GM21390 (cell line): Measurements from ENCODE around the gene PITPNM3.

Experiments used
- ATAC-seq: cut with Tn5 transposase; IDR thresholded peaks from one replicate; pipeline ENCODE4 v1.9.1; 2021; ENCODE audit not compliant: unreplicated experiment

Gene PITPNM3

DNA sequence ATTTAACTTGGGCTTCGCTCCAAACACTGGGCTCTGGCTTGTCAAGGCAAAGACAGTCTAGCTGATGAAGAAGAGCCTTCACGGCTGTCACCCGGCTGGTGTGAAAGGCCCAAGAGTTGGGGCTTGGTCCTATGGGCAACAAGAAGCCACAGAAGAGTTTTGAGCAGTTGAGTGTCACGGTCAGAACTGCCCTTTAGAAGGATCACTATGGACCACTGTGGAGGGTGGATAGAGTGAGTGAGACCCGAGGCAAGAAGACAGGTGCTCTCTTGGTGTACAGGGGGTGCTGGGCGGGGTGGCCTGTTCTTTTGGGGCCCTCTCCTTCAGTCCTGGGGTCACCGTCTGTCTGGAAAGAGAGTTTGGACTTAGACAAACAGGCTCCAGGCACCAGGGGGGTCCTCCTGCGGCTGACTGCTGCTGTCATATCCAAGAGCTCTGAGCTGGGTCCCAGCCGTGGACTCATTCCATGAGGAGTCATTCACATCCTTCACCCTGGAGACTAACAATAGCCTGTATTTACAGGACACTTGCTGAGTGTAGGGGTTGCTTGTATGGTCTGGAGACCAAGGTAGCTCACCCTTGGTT lies 109.7 kb downstream of the PITPNM3 start:
- ATAC-seq, result no peak

DNA sequence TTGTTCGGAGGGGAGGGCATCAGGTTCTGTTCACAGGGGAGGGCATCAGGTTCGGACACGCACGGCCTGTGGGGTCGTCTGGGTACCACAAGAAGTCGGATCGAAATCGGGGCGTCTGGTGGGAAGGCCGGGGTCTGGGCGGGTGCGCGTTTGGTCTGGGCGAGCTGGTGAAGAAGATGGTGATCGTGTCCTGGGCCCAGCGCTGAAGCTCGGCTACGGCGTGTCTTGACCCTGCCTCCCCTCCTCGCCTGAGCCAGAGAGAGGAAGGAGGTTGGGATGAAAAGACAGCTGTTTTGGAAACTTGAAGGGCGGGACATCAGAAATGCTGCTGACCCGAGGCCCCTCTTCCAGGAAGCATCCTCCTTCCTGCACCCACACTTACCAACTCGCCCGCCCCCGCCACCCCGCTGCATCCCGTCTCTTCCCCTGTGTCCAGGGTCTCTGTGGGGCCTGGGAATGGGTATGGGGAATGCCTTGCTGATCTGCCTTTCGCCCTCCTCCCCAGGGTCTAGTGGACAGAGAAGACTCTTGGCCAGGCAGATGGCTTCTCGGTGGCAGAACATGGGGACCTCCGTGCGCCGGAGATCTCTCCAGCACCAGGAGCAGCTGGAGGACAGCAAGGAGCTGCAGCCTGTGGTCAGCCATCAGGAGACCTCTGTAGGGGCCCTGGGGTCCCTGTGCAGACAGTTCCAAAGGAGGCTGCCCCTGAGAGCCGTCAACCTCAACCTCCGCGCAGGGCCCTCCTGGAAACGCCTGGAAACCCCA lies 111.6 kb downstream of the PITPNM3 start:
- no peak for ATAC-seq

DNA sequence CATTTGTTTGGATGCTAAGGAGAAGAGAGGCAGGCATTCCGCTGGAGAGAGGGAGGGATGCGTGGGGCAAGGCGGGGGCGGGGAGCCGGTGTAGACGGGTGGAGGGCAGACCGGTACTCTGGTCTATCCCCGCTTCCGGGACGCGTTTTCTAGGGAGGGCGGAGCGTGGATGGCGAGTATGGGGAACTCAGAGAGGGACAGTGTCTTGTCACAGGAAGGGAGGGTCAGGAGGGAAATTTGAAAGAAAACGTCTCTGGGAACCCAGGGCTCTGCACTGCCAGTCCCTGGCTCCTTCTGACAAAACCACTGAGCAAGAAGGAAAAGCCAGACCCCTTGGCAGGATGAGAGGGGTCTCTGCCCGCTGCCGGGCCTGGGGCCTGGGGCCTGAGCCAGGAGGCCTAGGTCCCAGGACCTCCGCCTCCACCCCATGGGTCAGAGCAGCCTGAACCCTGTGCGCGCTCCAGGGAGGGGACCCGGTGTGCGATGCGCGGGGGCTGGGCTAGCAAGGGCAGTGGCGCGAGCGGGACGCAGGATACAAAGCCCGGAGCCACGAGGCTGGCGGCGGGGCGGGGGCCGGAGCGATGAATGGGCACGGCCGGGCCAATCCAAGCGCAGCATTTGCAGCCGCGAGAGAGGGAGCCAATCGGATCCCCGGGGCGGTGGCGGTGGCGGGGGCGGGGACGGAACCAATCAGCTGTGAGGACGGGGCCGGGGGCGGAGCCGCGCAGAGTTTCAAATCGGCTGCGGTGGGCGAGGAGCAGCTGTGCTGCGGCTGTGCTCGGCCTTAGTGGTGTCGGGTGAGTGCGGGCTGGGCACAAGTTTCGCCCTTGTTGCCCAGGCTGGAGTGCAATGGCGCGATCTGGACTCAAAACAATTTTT lies 112.4 kb downstream of the PITPNM3 start, which contains the start of gene PIMREG:
Gene PIMREG, plus strand, starts transcription at position 764 of the 879 bp plus-strand sequence. CDS start 656 bp downstream, outside the sequence.
- peak; percentile 87 for ATAC-seq

DNA sequence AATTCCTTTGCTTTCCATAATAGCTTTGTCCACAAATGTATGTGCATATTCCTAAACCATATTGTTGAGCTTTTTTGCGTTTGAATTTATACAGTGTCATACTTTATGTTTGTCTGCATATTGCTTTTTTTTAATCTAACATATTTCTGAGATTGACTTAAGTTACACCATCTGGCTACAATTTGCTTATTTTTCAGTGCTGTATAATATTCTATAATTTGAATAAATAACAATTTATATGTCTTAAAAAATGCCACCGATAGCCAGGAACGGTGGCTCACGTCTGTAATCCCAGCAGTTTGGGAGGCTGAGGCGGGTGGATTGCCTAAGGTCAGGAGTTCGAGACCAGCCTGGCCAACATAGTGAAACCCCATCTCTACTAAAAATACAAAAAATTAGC lies 113.6 kb downstream of the PITPNM3 start:
- no peak for ATAC-seq

DNA sequence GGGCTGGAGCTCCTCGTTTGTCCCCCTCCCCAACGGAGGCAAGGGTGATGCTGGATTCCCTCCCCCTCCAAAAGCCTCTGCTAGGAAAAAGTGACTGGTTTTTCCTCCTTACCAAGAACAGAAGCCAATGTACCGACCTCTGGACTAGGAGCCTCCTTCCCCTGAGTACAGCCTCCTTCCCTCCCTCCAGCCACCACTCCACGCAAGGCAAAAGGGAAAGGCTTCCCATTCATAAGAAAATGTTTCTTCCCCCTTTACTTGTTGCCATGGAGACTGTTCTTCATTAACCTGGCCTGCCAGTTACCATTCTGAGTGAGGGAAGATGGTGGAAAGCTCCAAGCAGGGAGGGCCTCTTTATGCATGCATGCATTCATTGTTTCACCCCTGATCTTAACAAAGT lies 116.4 kb downstream of the PITPNM3 start:
- ATAC-seq, result no peak

DNA sequence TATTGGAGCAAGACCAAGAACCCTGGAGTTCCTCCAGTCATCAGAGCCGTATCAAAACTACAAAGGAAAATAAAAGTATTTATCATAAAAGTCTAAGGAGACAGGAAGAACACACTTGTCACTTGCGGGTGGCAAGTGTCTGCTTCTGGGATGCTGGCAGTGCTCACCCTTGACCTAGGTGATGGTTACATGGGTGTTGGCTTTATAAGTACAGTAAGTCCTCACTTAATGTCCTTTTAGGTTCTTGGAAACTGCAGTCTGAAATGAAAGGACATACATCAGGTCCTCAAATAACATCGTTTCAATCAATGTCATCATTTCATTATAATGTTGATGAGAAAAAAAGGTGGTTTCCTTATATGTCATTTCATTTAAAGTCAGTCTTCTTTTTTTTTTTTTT lies 118.4 kb downstream of the PITPNM3 start:
- ATAC-seq, result no peak

DNA sequence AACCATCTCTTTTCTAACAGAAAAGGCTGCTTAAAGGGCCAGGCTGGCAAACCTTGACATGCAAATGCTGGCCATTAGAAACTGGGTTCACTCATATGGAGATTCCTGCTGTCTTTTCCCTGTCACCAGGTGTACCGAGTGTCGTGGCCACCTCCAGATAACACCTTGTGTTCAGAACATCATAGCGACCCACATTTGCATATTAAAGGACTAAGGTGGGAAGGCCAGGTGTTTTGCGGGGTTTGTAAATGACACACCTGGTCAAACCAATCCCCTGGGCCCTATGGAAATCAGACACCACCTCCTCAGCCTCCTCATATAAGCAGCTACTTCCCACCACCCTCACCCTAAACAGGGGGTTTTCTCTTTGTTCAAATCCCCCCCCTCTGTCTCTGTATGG lies 118.9 kb downstream of the PITPNM3 start:
- no peak for ATAC-seq

DNA sequence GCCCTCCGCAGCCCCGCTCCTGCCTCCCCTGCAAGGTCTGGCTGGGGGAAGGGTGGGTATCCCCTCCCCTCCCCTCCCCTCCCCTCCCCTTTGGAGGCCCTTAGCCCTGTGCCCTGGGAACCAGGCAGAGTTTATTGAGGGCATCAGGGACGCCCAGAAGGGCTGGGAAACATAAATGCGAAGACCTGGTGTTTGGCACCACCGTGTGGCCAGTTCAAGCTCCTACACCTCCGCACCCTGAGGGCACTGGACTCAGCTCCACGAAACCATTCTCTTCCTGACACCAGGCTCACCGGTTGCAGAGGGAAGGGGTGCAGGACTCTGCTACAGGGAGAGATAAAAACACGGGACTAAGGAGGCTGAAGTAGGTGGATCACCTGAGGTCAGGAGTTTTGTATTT lies 120.4 kb downstream of the PITPNM3 start:
- no peak for ATAC-seq

DNA sequence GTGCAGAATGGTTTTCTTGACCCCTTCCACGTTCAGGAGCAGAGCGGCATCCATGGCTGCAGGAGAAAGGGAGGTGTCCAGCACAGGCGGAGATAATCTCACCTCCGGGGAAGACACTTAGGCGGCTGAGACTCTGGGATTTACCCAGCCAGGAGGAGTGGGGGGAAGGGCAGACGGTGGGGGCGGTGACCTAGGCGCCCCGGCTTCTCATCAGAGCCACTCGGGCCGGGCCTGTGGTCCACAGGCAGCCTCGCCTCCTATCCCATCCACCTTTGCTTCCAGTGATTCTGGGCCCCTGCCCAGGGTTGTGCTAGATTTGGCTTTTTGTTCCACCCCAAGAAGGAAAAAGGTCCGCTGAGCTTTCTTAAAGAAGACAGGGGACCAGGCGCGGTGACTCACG lies 121.3 kb downstream of the PITPNM3 start, which contains the start of gene AIPL1:
Gene AIPL1, minus strand, starts transcription at position 71 of the 400 bp plus-strand sequence. Its CDS starts 17 bp downstream, at position 54.
- no peak for ATAC-seq

DNA sequence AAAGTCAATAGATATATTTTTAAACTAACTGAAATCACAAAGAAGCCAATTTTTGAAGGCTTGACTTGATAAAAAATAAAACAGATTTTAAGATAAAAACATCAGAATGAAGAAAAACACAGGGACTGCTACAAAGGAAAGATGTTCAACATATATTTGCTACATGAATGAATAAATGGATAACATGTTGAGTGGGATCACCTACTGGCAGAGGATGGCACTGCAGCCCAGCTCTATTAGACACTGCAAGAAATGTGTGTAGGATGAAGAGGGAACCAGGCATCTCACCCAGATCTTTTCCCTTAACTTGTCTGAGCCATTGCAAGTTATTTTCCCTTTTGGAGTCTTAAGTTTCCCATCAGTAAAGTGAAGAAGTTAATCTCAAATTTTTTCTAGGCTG lies 125.6 kb downstream of the PITPNM3 start:
- no peak for ATAC-seq

DNA sequence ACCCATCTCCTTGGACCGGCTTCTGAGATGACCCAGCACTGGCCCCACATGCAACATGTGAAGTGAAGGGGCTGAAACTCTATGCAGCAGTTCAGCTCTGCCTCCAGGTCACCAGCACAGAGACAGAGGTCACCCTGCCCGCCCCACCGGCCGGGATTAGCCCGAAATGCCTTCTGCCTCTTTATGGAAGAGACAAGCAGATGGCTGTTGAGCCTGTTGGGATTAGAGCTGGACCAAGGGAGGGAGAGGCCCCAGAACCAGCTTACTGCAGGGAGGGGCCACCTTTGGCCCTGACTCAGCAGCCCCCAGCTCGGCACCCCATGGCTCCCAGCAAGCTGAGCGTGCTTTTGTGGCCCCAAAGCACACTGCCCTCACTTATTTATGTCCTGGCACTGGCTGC lies 127.1 kb downstream of the PITPNM3 start:
- no peak for ATAC-seq

DNA sequence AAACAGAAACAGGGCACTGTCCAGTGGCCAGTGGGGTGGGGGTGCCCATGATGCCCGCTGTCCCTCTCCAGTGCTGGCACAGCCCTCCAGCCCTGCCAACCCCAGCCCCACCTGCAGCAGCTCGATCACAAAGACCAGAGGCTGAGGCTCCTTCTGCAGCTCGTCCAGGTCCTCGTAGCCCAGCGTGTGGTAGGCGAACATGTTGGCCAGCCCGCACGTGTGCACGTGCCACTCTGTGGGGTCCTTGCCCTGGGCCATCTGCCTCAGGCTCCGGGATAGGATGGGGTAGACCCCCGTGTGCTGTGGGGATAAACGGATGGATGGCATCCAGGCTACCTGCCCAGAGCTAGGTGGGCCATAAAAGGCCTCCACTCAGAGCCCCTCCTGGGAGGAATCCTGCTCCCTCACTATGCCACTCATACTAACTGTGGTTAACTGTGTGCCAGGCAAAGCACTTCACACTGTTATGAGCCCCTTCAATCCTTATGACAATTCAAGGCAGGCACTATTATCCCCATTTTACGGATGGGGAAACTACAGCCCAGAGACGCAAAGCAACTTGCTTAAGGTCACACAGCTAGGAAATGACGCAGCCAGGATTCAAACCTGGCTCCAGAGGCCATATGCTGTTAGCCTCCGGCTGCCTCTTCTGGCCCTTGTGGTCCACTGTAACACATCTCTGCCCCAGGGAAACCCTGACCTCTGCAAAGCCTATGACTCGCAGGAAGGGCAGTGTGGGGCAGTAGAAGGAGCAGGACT lies 128.0 kb downstream of the PITPNM3 start:
- no peak for ATAC-seq

DNA sequence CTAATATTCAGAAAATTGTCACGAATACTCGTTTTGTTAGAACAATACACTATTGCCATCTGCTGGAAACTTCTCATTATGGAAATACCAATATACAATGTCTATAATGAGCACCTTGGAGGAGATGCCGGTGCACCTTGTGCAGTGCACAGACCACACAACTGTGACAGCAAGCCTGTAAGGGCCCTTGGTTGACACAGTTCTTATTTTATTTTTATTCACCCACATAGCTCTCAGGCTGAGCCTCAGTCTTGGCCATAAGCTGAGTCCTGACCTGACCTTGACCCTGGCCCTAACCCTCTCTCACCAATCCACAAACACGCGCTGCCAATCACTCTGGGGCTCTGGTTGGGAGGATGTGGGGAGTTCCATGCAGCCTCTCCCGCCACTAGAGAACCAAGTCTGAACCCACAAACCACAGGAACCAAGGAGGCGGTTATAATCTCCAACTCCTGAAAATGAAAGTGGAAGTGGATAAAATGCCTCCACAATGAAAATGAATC lies 129.0 kb downstream of the PITPNM3 start:
- ATAC-seq, result no peak

DNA sequence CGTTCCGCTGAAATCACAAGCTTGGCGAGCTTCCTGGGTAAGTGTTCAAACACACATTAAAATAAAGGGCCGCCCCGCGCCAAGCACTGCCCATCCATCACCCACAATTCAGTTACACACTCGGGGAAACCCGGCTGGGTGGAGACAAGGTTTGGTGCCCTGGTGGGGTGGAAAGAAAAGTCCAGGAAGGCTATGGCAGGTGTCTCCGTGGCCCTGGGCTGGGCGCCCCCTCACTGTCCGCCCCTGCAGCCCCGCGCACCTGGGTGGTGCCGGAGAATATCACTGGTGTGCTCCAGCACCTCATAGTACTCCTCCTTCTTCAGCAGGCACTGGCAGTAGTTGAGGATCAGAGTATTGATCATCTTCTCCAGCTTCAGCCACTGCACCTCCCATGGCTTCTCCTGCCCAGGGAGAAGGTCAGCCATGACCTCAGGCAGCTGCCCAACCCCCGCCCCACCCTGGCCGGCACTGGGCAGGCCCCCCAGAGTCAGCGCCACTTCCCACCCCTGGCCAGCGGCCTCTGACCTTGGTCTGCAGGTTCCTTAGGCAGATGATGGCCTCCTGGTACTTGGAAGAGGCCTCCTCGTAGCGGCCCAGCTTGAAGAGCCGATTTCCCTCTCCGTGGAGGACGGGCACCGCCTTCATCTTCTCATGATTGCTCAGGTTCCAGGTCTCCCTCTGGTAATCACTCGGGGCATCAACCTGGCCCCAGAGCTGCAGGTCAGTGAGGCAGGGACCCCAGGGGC lies 129.8 kb downstream of the PITPNM3 start:
- no peak for ATAC-seq

DNA sequence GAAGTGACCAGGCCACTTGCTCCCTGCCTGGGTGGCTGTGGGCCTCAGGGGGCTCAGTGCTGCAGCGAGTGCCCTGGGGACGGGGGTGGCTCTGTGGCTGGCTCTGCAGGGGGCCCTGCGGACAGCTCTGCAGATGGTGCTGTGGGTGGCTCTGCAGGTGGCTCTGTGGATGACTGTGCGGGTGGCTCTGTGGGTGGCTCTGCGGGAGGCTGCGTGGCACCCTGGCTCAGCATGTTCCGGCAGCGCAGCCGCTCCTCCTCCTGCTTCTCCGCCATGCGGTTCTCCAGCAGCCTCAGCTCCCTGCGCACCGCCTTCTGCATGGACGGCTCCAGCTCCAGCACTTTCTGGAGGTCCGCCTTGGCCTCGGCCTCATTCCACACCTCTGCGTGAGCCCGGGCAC lies 130.9 kb downstream of the PITPNM3 start:
- ATAC-seq, result no peak

DNA sequence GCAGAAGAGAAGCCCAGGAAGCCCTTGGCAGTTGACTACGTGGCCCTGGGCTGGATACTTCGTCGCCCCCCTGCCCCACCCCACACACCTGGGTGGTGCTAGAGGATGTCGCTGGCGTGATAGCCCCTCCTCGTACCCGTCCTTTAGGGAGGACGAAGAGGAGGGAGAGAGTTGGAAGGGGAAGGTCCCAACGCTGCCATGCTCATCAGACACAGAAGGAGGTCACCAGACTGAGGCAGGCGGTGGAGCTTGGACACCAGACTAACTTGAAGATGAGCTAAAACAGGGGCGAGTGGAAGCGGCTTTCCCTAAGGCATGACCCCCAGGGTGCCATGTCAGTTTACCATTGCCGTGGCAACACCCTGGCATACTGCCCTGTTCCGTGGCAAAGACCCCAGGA lies 132.4 kb downstream of the PITPNM3 start:
- ATAC-seq, result no peak

DNA sequence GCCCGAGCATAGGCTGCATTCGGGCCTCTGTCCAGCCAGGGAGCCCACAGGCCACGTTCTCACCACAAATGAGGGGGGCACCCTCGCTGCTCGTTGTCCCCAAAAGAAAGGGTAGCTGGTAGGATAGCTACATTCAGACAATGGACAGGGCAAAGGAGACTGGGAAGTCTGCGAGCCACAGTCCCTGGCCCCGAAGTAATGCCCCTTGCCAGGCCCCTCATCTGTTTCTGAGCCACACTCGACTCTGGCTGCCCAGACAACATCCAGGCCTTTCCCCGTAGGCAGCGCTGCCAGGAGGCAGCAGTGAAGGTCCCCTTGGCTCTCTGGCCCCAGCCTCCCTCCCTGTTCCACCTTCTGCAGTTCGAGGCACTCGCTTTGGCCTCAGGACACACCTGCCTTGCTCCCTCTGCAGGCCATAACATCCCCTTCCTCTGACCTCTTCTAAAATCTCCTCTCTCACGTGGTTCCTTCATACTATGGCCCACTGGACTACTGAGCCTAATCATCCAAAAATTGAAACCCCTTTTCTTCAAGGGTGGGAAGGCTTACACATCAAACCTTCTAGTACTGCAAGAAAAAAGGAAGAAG lies 133.6 kb downstream of the PITPNM3 start:
- no peak for ATAC-seq

DNA sequence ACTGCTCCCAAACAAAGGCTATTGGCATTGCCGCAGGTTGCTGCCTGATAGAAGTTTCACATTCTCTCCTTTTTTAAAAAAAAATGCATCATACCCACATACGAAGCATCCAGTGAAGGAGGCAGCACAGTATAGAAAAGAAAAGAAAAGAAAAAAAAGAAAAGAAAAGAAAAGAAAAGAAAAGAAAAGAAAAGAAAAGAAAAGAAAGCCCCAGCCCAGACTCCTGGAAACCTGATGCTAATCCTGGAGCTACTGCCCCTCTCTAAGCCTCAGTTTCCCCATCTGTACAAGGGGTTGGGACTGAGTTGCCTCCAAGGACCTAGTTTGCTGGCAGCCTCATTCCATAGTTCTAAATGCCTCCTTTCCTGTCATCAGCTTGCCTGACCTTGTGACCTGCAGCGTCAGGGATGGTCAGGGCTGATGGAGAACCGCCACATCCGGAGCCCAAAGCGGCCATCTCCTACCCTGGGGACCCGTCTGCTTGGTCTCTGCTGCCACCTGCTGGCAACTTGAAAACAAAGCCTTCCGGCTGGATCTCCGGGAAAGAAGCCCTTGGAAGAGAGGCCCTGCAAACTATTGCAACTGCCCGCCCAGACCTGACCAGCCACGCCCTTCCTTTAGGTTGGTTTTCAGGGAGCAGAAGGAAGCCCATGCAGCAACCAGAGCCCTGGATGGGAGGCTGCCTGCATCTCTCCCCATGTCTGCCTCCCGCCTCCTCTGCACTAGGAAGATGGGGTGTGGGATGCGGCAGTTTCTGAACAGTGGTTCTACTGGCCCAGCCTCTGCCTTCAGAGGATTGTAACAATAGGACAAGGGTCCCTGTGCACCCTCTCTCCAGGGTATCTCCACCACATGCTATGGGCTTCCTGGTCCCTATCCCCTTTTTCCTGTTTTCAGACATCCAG lies 134.4 kb downstream of the PITPNM3 start:
- no peak for ATAC-seq
